ENCODE measurements around the gene MAST4. TPM values are rescaled to one million over a fixed set of nuclear protein-coding genes. Genes with fewer than 3 reads are reported as not detected.

Gene MAST4
- polyA plus RNA-seq, 2 of the 4 experiments (the other 2 are of a cell fraction): 1.2 to 5.8 TPM

DNA sequence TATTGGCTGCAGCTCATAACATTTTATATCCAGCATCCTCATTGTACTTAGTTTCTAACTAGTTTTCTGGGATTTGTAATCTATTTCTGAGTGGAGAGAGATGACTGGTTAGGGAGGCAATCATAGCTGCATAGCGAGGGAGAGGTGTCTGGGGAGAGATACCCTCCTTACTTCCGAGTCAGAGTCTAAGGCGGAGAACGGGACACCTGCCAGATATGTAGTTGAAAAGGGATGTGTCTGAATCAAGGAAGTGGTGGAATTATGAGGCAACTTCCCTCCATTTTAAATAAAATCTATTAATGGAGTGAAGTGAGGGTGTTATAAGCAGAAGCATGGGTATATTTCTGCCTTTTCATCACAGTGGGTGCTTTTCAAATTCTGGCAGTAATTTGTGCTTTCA is 126.5 kb downstream of the MAST4 start:
- FAIRE-seq (no peak), DNase-seq (ENCODE audit: low read depth in 1 of 2, low spot score in 1 of 2) (no peak), ATAC-seq (no peak)
- CTCF ChIA-PET: interaction anchor here (1.7 kb wide), 1 partner anchor 415 kb away, joined by 5 read pairs; no protein-coding TSS in a partner anchor
- 8% methylated on average over 4 of the region's 4 CpGs for WGBS (ENCODE audit: missing lambda C conversion rate)
- Histone ChIP-seq H3K9me3 (no peaks in the 10 kb centered on the region), H3K4me3 (no peak overlapping the region), H3K4me1 (no peaks in the 10 kb centered on the region), H3K27ac (no peak overlapping the region), H3K4me2 (no peak overlapping the region)
- TF ChIP-seq FOSB (CRISPR knock-in tag; IDR thresholded peaks at IDR 0.05): no peak
- TF ChIP-seq CHD4 (IDR thresholded peaks at IDR 0.05; ENCODE audit: borderline replicate concordance): no peak
- TF ChIP-seq MAX (IDR thresholded peaks at IDR 0.05): no peak
- no peak for TF ChIP-seq BCL3 (IDR thresholded peaks at IDR 0.05)
- no peak for TF ChIP-seq CTCF (IDR thresholded peaks at IDR 0.05)
- no peak for TF ChIP-seq HOXB13 (CRISPR knock-in tag; IDR thresholded peaks at IDR 0.05; ENCODE audit: low read depth)
- TF ChIP-seq POLR2AphosphoS2 (conservative IDR thresholded peaks at IDR 0.05; ENCODE audit: low read length): no peak
- TF ChIP-seq ZC3H11A (IDR thresholded peaks at IDR 0.05): no peak
- TF ChIP-seq EHMT2 (IDR thresholded peaks at IDR 0.05; ENCODE audit: low read depth): no peak
- no peak for TF ChIP-seq NFE2L2 (conservative IDR thresholded peaks at IDR 0.05; ENCODE audit: low read length)
- TF ChIP-seq TP53 (CRISPR knock-in tag; IDR thresholded peaks at IDR 0.05): no peak
- no peak for TF ChIP-seq GATA3 (IDR thresholded peaks at IDR 0.05; ENCODE audit: borderline replicate concordance)
- no peak for TF ChIP-seq CBX8 (IDR thresholded peaks at IDR 0.05)
- TF ChIP-seq RCOR1 (IDR thresholded peaks at IDR 0.05; ENCODE audit: low read depth, low read length): no peak
- POLR2A ChIA-PET: no interaction called here

GRCh38 chr5:66724349-66725139 is 128.4 kb downstream of the MAST4 start:
- H3K4me1 ChIP-seq: no peaks in the 10 kb centered on the region
- no peak overlapping the region for H3K4me2 ChIP-seq
- H3K27ac ChIP-seq: no peak overlapping the region
- H3K4me3 ChIP-seq: no peak overlapping the region
- DNase-seq (ENCODE audit: low read depth in 1 of 2, low spot score in 1 of 2) (no peak), FAIRE-seq (no peak), ATAC-seq (no peak)
- TF ChIP-seq JUNB (IDR thresholded peaks at IDR 0.05) (no peak), CTCF (IDR thresholded peaks at IDR 0.05) (0 out of 3 replicates have a peak, but pooled peaks have one; percentile 12)
- WGBS (ENCODE audit: missing lambda C conversion rate): 7% methylated on average over 2 of the region's 2 CpGs
- ChIA-PET POLR2A (no interaction called here), CTCF (interaction anchor here (1.7 kb wide), 1 partner anchor 416 kb away, joined by 5 read pairs; no protein-coding TSS in a partner anchor)
- H3K9me3 ChIP-seq: no peaks in the 10 kb centered on the region

DNA sequence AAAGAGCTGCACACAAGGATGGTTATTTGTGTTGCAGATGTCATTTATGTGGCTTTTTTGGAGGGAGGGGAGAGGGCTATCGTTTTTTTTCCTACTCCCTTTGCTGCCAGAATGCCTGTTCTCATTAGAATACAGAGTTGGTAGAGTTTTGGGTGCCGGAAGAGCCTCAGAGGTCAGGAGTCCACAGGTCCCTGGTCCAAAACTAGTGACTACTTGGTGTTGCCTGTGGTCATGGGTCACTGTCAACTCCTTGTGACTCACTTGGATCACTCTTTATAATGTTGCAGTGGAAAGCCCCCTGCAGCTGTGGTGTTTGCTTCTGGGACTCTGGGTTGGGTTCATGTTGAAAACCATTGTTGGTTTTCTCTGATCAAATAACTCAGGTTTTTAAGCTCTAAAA is 131.4 kb downstream of the MAST4 start:
- no peaks in the 10 kb centered on the region for H3K4me1 ChIP-seq
- no peaks in the 10 kb centered on the region for H3K9me3 ChIP-seq
- no peak overlapping the region for H3K4me3 ChIP-seq
- H3K4me2 ChIP-seq: no peak overlapping the region
- DNase-seq (ENCODE audit: low read depth in 1 of 2, low spot score in 1 of 2) (no peak), FAIRE-seq (no peak), ATAC-seq (no peak)
- ChIA-PET CTCF (interaction anchor here (1.4 kb wide), 1 partner anchor 421 kb away, joined by 3 read pairs; no protein-coding TSS in a partner anchor), POLR2A (no interaction called here)
- TF ChIP-seq JUNB (IDR thresholded peaks at IDR 0.05): no peak
- TF ChIP-seq, protein P1, sequence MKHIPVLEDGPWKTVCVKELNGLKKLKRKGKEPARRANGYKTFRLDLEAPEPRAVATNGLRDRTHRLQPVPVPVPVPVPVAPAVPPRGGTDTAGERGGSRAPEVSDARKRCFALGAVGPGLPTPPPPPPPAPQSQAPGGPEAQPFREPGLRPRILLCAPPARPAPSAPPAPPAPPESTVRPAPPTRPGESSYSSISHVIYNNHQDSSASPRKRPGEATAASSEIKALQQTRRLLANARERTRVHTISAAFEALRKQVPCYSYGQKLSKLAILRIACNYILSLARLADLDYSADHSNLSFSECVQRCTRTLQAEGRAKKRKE (CRISPR knock-in tag; IDR thresholded peaks at IDR 0.05; ENCODE audit: low read depth): no peak
- TF ChIP-seq ELK1 (IDR thresholded peaks at IDR 0.05; ENCODE audit: low read depth, low read length): no peak
- TF ChIP-seq EHF (CRISPR knock-in tag; IDR thresholded peaks at IDR 0.05): no peak
- no peak for TF ChIP-seq EHMT2 (IDR thresholded peaks at IDR 0.05; ENCODE audit: low read depth)
- no peak for TF ChIP-seq JUN (IDR thresholded peaks at IDR 0.05)
- TF ChIP-seq MAZ (IDR thresholded peaks at IDR 0.05; ENCODE audit: borderline replicate concordance, low read depth, low read length): no peak
- TF ChIP-seq FOSB (CRISPR knock-in tag; IDR thresholded peaks at IDR 0.05): no peak
- WGBS (ENCODE audit: missing lambda C conversion rate): 37% methylated on average over 2 of the region's 2 CpGs
- H3K27ac ChIP-seq: no peak overlapping the region

Measured in A549 (cell line).